22Rv1 (cell line): ENCODE results near the gene KIF1C.

Experiments used
- H3K27ac ChIP-seq: fragments of 450-650 bp; 2 replicates; pipeline ENCODE4 v1.5.1; 2017
- CTCF ChIP-seq: fragments of 450-650 bp; IDR thresholded peaks from 2 replicates; pipeline ENCODE4 v1.5.1; 2017; ENCODE audit warnings: mild to moderate bottlenecking
- ZFX ChIP-seq: fragments of 450-650 bp; IDR thresholded peaks from 2 replicates; pipeline ENCODE4 v1.6.1; 2017; ENCODE audit warnings: antibody characterized with exemption, borderline replicate concordance

KIF1C gene

GRCh38 chr17:5050278-5050677, 52.5 kb downstream of the KIF1C start:
- TF ChIP-seq CTCF (no peak), ZFX (no peak)
- H3K27ac ChIP-seq: no peak overlapping the region

DNA sequence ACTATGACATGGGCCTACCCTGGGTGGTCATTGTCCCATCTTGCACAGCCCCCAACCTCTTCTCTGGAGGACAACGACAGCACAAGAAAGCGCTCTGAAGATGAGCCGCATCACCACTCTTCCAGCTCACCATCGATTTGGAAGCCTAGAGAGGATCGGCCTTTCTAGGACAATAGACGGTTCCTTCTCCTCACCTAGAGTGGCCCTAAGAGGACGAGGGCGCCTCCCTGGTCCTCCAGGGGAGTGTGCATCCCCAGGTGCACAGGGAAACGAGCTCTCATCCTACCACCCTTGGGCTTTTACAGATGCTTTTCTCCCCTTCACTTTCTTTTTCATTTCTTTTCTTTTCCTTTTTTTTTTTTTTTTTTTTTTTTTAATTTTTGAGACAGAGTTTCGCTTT, 57.8 kb downstream of the KIF1C start:
- no peak overlapping the region for H3K27ac ChIP-seq
- TF ChIP-seq ZFX (no peak), CTCF (no peak)

DNA sequence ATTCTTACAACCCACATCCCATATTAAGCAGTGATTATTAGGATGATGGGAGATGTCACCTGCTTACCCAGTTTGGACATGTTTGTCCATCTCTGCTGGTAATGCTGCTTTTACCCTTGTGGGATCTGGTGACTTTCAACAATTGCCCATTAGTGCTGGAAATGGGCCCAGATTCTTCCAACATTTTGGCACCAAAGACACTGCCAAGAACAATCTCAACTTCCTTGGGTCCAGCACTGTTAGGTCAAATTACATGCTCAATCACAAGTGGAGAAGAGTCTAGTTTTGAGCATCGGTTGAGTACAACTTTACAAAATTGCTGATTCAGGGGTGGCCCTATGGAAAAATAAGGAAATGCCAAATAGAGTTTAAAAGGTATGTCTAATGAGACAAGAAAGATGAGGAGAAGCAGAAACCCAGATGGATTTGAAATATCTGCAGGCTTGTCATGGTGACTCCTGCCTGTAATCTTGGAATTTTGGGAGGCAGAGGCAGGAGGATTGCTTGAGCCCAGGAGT, 67.5 kb downstream of the KIF1C start:
- TF ChIP-seq ZFX (no peak), CTCF (no peak)
- H3K27ac ChIP-seq: no peak overlapping the region

GRCh38 chr17:5068236-5068635, 70.5 kb downstream of the KIF1C start:
- H3K27ac ChIP-seq: no peak overlapping the region
- TF ChIP-seq ZFX (no peak), CTCF (no peak)

DNA sequence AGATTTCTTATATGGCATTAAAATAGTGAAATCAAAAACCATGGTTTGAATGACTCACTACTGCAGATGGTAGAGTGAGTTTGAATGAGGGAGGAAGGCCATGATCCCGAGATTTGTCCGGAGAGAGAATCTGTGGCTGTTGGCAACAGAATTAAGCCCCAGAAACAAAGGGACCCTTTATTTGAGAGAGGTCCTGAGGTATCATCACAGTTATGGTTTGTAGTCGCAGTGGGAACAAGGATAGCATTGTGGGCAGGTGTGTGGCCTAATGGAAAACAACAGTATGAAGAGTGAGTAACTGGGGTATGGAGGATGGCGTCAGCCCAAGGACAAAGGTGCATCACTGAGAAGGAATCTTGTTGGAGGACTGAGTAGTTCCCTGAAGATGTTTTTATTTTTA, 72.0 kb downstream of the KIF1C start:
- H3K27ac ChIP-seq: no peak overlapping the region

GRCh38 chr17:5075472-5075871, 77.7 kb downstream of the KIF1C start:
- H3K27ac ChIP-seq: peak overlapping the region; percentile 43; the same call in 1 of the 2 replicates

More for the DNA sequence above, 72.0 kb downstream of the KIF1C start:
- no peak for TF ChIP-seq CTCF
- no peak for TF ChIP-seq ZFX

GRCh38 chr17:5077275-5077674, 79.5 kb downstream of the KIF1C start:
- H3K27ac ChIP-seq: peak overlapping the region; percentile 79

GRCh38 chr17:5077781-5078105, 80.0 kb downstream of the KIF1C start:
- TF ChIP-seq ZFX (no peak), CTCF (no peak)
- peak overlapping the region; percentile 79 for H3K27ac ChIP-seq
